C1 segment of cervical spinal cord (tissue), 14 donors: Measurements from ENCODE around the gene BIRC7.

Source experiments
- DNase-seq, 14 donors: peaks; one replicate each; lab custom pipeline; 2025; lab: John Stamatoyannopoulos, UW

The BIRC7 gene

DNA sequence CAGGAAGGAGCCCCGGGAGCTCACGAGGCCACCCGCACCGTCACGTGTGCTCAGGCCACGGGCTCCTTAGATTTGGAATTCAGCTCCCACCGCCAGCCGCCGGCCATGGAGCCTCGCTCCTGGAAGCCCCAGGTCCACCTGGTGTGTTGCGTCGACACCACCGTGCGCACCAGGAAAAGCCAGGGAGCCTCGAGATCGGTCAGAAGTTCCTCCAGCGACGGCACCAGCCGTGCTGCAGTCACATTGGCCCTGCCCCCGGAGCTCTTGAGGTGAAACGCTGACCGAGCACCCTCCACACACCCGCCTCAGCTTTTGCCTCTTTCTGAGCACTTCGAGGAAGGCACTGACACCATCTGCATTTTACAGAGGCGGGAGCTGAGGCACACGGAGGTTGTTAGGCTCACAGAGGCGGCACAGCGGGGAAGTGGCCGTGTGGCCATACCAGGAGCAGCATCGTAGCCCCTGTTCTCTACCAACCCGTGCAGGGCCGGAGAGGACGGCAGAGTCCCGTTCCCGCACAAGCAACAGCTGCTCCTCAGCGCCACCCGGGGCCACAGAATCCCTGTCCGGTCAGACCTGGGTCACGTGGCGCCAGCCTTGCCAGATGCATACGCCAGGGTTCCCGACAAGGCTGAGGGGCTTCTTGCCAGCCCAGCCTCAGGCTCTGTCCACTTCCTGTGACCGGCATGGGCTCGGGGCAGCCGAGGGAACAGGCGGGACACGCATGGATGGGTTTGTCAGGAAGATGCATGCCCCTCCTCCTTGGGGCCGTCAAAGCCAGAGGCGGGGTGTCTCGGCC is 11.0 kb downstream of the BIRC7 start:
- DNase-seq = peak in 5 of 14 donors; percentile 19 to 45 (median 38)

DNA sequence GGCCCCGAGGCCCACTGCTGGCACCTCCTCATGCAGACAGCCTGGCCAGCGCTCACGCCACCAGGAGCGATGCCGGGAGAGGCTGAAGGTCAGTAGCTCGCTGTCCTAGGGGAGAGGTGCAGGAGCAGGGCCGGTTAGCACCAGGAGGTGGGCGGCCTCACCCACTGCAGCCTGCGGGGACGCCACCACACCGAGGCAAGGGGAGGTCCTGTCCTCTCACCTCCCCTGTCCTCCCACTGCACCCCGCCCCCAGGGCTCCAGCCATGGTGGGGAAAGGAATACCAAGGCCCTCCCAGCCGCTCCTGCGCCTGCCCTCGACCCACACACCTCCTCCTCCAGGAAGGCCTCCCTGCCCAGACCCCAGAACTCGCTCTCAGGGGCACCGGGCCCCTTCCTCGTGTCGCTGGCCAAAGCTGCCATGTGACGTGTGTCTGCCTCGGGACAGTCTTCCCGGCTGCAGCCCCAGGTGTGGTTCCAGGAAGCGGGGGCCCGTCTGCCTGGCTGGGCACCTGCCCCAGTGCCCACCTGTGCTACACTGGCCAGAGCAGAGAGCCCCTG is 12.0 kb downstream of the BIRC7 start:
- no peak for DNase-seq

DNA sequence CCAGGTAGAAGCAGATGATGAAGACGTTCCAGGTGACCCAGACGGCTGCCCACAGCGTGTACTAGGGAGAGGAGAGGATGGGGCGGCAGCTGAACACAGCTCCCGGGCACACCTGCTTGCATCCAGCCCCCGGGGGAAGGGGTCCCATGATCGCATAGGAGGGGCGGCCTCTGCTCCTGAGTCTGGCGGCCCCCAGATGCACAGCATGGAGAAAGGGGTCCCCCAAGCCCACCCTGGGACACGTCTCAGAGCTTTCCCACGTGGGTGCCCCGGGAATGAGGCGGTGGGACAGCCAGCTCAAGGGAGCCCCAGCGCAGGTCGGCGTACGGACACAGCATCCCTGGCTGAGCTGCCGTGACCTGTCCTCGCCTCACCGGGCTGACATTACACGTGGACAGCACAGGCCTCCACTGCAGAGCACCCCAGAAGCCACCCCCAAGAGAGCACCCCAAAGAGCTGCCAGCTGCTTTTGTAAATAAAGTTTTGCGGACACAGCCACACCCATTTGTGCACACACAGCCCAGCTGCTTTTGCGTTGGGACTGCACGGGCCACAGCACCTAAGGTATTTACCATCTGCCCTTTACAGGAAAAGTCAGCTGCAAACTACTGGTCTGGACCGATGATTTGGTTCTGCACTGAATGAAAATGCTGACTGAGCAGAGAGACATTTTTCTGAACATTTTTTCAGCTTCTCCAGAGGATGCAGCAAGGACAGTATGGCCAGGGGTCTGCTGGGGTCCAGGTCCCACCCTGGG is 13.3 kb downstream of the BIRC7 start:
- no peak for DNase-seq

DNA sequence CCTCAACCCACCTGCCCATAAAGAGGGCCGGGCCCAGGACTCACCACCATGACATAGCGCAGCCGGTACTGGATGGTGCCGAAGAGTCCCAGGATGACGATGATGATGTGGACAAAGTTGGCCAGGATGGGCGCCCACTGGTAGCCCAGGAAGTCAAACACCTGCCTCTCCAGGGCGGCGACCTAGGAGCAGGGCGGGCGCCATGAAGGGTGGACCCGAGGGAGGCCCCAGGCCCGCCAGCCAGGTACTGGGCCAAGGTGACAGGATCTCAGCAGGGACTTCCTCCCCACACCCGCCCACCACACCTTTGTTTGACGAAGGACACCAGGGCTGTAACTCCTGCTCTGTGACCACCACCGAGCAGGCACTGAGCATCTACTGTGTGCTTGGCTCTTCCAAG is 14.2 kb downstream of the BIRC7 start:
- DNase-seq = no peak

GRCh38 chr20:63251350-63251749 is 15.6 kb downstream of the BIRC7 start:
- peak in 2 of 14 donors; percentile 24 to 43 for DNase-seq

GRCh38 chr20:63252284-63252711 is 16.6 kb downstream of the BIRC7 start:
- DNase-seq = peak in 10 of 14 donors; percentile 31 to 78 (median 54)

DNA sequence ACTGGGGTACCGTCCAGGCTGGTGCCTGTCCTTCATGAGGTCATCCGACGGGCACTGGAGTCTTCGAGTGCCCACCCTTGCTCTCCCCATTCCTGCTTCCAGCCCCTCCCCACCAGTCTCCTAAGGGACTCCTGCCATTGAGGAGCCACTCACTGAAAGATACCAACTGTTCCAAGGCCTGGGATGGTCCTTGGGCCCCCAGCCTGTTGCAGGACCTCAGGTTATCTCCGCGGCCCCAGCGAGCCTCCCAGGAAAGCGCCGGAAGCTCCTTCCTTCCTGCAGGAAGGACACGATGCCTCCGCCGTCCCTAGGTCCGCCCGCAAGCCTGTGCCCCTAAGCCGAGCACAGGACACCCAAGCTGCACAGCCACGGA is 17.3 kb downstream of the BIRC7 start:
- no peak for DNase-seq

- peak in 6 of 14 donors; percentile 13 to 57 (median 18) for DNase-seq
These were observed 17.9 kb downstream of the BIRC7 start for GRCh38 chr20:63253438-63254231.

GRCh38 chr20:63254232-63254605 is 18.5 kb downstream of the BIRC7 start, which contains the start of gene NKAIN4:
Gene NKAIN4 (minus strand): TSS chr20:63254463. CDS start chr20:63254450, 13 bp downstream.
- DNase-seq = no peak

DNA sequence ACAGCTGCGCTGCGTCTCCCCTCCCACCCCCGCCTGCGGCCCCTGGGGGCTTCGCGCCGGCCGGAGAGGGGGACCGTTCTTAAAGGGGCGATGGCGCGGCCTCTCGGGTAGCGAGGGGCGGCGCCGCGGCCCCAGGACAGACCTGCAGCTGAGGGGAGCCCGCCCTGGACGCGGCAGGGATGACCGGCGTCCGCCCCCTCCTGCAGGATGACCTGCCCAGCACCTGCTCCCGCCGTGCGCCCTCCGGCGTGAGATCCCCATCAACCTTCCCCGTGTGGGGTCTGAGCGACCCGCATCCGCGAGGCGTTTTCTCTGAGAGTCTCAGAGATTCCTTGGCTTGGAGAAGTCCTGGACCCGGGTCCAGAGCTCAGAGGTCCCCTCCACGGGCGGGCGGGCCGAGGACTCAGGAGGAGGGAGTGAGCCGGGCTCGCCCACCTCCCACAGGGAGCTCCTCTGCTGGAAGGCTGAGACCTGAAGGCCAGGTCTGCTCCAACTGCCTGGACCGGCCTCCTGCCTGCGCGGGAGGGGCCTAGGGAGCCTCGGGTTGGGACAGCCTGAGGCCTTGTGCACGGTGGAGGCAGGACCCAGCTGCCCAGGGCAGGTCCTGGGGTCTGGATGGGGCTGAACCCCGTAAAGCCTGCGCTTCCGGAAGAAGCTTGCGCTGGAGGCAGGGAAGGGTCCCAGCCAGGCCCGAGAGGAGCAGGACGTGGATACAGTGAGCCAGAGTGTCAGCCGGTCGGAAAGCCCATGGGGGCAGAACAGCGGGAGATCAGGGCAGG is 19.1 kb downstream of the BIRC7 start:
- DNase-seq = no peak

GRCh38 chr20:63255931-63256704 is 20.4 kb downstream of the BIRC7 start:
- no peak for DNase-seq

GRCh38 chr20:63256954-63257353 is 21.2 kb downstream of the BIRC7 start:
- no peak for DNase-seq

GRCh38 chr20:63257629-63258028 is 21.9 kb downstream of the BIRC7 start:
- no peak for DNase-seq

- no peak for DNase-seq
These were observed 23.1 kb downstream of the BIRC7 start for GRCh38 chr20:63258781-63259180.

DNA sequence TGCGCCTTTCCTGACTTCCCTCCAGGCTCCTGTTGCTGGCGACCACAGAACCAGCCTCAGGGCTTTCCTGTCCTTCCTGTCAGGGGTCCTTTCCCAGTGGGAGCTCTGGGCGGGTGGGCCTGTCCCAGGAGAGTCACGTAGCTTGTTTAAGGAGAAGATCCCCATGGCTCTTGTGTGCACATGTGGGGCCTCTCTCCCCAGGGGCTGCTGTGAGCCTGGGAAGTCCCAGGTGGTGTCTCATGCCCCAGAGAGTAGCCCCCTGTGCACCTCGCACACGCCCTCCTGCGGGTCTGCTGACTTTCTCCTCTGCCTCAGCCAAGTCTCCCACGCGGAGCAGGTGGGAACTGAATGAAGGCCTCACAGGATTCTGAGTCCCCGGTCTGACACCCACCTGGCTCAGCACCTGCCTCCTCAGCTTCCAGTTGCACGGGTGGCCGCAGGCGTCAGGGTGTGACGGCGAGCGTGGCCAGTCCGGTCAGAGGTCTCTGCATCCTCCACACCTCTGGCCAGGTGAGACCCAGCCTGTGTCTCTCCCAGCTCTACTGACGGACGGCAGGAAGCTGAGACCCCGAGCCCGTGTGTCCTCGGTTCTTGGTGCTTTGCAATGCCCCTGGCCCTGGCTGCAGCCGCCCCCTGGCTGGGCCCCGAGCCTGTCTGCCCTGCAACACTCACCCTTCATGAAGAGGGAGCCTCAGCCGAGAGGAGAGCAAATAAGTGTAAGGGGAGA is 24.2 kb downstream of the BIRC7 start:
- DNase-seq = no peak

- no peak for DNase-seq
These were observed 24.8 kb downstream of the BIRC7 start for GRCh38 chr20:63260521-63260920.

DNA sequence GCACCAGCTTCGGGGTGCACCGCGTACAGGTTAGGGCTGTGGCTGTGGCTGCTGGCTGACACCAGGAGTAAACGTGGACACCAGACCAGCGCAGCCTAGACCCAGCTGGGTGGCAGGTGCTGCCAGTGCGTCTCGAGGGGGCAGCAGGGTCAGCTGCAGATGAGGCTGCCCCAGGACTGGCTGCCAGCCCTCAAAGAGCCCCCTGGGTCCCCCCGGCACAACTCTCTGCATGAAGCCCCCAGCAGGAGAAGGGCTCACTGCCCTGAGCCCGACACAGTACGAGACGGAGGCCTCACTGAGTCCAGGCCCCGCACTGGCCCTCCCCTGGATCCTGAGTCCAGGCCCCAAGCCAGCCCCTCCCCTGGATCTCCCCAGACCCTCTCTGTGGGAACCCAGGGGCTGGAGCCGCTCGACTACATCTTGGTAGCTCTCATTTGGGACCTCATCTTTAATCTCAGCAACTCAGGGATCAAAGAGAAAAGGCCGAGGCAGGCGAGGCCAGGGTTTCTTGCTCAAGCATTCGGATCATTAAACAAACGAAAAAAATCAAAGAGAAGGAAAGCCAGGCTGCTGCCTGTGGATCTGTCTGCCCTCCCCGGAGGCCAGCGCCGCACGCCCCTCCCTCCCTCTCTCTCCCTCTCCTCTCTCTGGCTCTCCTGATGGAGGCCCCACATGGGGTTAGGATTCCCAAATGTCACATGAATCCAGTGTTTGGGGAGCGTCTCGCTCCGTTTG is 25.5 kb downstream of the BIRC7 start:
- DNase-seq = peak in 2 of 14 donors; percentile 13 to 23

DNA sequence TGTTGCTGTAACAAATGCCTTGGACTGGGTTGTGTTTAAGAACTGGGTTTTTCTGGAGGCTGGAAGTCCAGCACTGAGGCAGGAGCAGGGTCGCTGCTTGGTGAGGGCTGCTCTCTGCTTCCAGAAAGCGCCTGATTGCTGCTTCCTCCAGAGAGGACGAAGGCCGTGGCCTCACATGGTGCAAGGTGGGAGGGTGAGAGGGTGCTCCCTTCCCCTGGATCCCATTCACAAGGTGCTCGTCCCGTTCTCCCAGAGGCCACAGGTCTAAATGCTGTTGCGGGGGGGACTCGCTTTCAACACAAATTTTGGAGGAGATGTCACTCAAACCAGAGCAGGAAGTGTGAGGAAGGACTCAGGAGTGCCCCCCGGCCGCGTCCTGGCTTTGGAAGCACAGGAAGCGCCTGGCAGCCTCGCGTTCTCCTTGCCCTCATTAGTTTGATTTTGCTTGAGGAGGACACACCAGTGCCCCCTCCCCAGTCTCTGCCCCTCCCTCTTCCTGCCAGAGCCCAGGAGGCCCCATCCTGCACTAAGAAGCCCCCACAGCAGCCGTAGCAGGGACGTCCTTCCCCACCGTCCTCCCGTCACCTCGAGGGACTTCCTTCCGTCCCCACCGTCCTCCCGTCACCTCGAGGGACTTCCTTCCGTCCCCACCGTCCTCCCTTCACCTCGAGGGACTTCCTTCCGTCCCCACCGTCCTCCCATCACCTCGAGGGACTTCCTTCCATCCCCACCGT is 26.3 kb downstream of the BIRC7 start:
- no peak for DNase-seq
